GM12865 (cell line): ENCODE results near the gene ABCA13.
A peak's percentile ranks its signal among the peaks of the same experiment; 100 is the strongest.

Experiments
- DNase-seq: peaks from one replicate; pipeline ENCODE4 v3.0.0; 2010; ENCODE audit warnings: low read depth
- H3K4me3 ChIP-seq: 2 replicates; pipeline ENCODE4 v1.5.1; 2011; ENCODE audit warnings: mild to moderate bottlenecking, low read depth, low read length, control low read depth
- CTCF ChIP-seq: IDR thresholded peaks from 2 replicates; pipeline ENCODE4 v1.5.1; 2011; ENCODE audit warnings: low read length, control low read depth, low read depth, inconsistent platforms; ENCODE audit not compliant: insufficient read depth; ENCODE audit errors: missing control alignments

Gene ABCA13

DNA sequence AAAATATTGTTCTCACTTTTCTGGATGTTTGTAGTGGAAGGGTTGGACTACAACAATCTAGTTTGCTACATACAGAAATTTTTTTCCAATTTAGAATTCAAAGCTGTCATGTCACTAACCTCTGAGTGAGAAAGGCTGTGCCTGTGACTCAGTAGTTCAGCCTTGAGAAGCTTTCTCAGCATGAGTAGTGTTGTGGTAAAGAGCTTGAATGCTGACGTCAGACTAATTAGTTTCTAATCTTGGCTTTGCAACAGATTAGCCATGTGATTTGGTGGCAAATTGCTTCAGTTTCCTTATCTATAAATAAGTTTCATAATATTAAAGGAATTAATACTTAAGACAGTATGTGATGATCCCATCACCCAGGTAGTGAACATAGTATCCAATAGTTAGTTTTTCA, 83.8 kb downstream of the ABCA13 start:
- DNase-seq = peak; percentile 38
- no peak overlapping the region for H3K4me3 ChIP-seq
- TF ChIP-seq CTCF = no peak

GRCh38 chr7:48259463-48260280, 88.4 kb downstream of the ABCA13 start:
- H3K4me3 ChIP-seq = no peak overlapping the region
- no peak for TF ChIP-seq CTCF
- DNase-seq = no peak

DNA sequence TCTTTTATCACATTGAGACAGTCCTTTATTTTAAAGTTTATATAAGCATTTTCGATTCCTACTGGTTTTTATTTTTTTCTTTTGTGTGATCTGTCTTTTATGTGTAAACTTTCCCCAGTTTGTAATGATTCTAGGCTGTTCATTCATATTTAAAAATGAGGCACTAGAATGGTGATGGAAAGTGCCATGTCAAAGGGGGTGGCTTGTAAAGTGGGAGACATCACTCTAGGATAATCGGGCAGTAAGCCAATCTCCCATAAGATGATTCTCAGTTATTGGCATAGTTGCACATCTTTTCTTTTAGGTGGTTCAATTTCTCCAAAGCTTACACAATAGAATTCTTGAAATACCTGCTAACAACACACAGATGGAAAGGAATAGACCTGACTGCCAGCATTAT, 90.4 kb downstream of the ABCA13 start:
- no peak for DNase-seq
- no peak for TF ChIP-seq CTCF
- no peak overlapping the region for H3K4me3 ChIP-seq

DNA sequence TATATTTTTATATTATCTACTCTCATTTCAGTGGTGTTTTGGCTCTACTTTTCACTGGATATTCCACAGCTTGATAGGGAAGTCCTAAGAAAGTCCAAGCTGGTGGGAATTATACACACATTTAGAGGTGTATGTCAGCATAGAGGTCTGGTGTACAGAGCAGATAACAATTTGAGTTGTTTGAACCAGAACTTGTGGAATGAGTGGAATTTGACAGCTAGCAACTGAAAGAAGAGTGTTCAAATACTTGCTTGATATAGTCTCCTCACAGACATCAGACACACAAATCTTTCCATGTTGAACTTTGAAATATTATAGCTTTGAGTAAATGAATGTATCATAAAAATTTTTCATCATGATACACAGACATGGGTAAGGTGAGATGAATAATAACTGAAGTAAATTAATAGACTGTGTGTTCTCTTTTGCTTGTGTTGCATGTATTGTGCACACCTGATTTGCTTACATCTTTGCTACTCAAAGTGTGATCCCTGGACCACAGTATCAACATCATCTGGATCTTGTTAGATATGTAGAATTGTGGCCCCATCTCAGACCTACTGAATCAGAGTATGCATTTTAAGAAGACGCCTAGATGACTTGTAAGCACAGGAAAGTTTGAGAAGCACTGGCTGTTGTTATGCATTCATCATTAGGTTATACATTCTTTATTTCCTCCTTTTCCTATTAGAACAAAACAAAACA, 91.5 kb downstream of the ABCA13 start:
- H3K4me3 ChIP-seq = no peak overlapping the region
- DNase-seq = no peak
- no peak for TF ChIP-seq CTCF

DNA sequence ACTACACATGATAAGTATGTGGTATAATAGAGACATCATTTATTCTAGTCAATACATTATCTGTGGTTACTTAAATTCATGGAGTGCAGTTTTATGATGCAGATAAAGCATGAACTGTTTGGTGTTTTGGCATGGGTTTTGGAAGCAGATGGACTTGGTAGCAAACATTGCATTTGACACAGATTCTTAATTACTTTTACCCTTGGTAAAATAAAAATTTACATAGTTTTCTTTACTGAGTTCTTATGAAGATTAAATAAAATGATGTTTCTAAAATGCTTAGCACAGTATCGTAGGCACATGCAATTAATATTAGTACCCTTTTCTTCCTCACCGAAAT, 92.0 kb downstream of the ABCA13 start:
- no peak overlapping the region for H3K4me3 ChIP-seq
- DNase-seq = no peak
- TF ChIP-seq CTCF = no peak

DNA sequence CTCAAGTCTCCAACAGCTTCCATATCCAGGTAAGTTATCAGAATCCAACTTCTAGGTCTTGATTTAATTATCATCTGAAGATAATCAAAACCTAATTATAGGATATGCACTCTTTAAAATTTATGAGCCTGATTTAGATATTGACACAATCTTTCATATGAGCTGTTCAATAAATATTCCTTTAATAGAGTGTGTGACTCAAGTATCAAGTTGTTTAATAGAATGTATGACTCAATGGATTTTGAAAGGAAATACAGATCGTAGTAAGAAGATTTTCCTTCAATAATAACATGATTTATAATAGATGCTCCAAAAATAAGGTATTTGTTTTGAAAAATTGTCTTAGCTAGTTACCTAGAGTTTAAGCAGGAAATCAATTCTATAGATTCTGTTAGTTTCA, 97.8 kb downstream of the ABCA13 start:
- H3K4me3 ChIP-seq = no peak overlapping the region
- TF ChIP-seq CTCF = no peak
- DNase-seq = no peak
